Neural cell (in vitro differentiated cells): ENCODE results near the gene GAGE12J. TPM values are rescaled to one million over a fixed set of nuclear protein-coding genes. Genes with fewer than 3 reads are reported as not detected.

ENCODE experiments used
- H2AFZ ChIP-seq: fragments of 200-600, 300-800 bp; sonication (generic), shearing (Covaris generic); 2 replicates; pipeline ENCODE4 v1.6.0; 2014; ENCODE audit warnings: low read depth, mild to moderate bottlenecking, antibody characterized with exemption, low read length, moderate library complexity
- H3F3A ChIP-seq: fragments of 200-600 bp; shearing (Covaris generic); 2 replicates; pipeline ENCODE4 v1.6.1; 2016; ENCODE audit warnings: mild to moderate bottlenecking, moderate library complexity, mixed read lengths, antibody characterized with exemption, low read length; ENCODE audit not compliant: insufficient read depth, poor library complexity, severe bottlenecking
- H3K27ac ChIP-seq: fragments of 200-600, 300-800 bp; sonication (generic), shearing (Covaris generic); 2 replicates; pipeline ENCODE4 v1.5.1; 2014; ENCODE audit warnings: mild to moderate bottlenecking, low read length, moderate library complexity
- H3K27me3 ChIP-seq: fragments of 300-800, 200-600 bp; sonication (generic), shearing (Covaris generic); 2 replicates; pipeline ENCODE4 v1.6.0; 2014; ENCODE audit warnings: mild to moderate bottlenecking, low read depth, low read length, moderate library complexity; ENCODE audit not compliant: insufficient read depth
- H3K36me3 ChIP-seq: fragments of 300-800, 200-600 bp; sonication (generic), shearing (Covaris generic); 2 replicates; pipeline ENCODE4 v1.5.1; 2014; ENCODE audit warnings: mild to moderate bottlenecking, antibody characterized with exemption, low read length, moderate library complexity; ENCODE audit not compliant: insufficient read depth
- H3K4me2 ChIP-seq: fragments of 300-800, 200-600 bp; sonication (generic), shearing (Covaris generic); 2 replicates; pipeline ENCODE4 v1.6.0; 2014; ENCODE audit warnings: mild to moderate bottlenecking, low read length
- H3K4me3 ChIP-seq: fragments of 300-800, 200-600 bp; sonication (generic), shearing (Covaris generic); 2 replicates; pipeline ENCODE4 v1.5.1; 2014; ENCODE audit warnings: mild to moderate bottlenecking, low read length, moderate library complexity
- H3K79me2 ChIP-seq: fragments of 200-600 bp; shearing (Covaris generic); replicated peaks from 2 replicates; pipeline ENCODE4 v1.6.0; 2014; ENCODE audit warnings: mild to moderate bottlenecking, low read length, moderate library complexity; ENCODE audit not compliant: insufficient read depth
- H3K9ac ChIP-seq: fragments of 300-800, 200-600 bp; sonication (generic), shearing (Covaris generic); 2 replicates; pipeline ENCODE4 v1.6.1; 2016; ENCODE audit warnings: mild to moderate bottlenecking, low read length, mixed read lengths
- H3K9me2 ChIP-seq: fragments of 200-600 bp; shearing (Covaris generic); 2 replicates; pipeline ENCODE4 v1.6.1; 2016; ENCODE audit warnings: mild to moderate bottlenecking, low read length, mixed read lengths; ENCODE audit not compliant: insufficient read depth
- H3K9me3 ChIP-seq: fragments of 200-600, 300-800 bp; sonication (generic), shearing (Covaris generic); 2 replicates; pipeline ENCODE4 v1.6.1; 2016; ENCODE audit warnings: mild to moderate bottlenecking, mixed run types, low read length, moderate library complexity, mixed read lengths
- H4K20me1 ChIP-seq: fragments of 200-600 bp; shearing (Covaris generic); 2 replicates; pipeline ENCODE4 v1.6.1; 2016; ENCODE audit warnings: mild to moderate bottlenecking, mixed run types; ENCODE audit not compliant: insufficient read depth
- CTCF ChIP-seq: fragments of 450-650 bp; IDR thresholded peaks from 2 replicates; pipeline ENCODE4 v1.5.1; 2014; ENCODE audit warnings: antibody characterized with exemption, mild to moderate bottlenecking, moderate library complexity; ENCODE audit not compliant: poor library complexity, severe bottlenecking
- EP300 ChIP-seq: fragments of 450-650 bp; conservative IDR thresholded peaks from 2 replicates; pipeline ENCODE4 v1.6.1; 2014; ENCODE audit warnings: antibody characterized with exemption, mild to moderate bottlenecking, moderate library complexity; ENCODE audit not compliant: poor library complexity, severe bottlenecking
- EZH2 ChIP-seq: fragments of 200-600, 300-800 bp; shearing (Covaris generic), sonication (generic); IDR thresholded peaks from 2 replicates; pipeline ENCODE4 v1.6.1; 2014; ENCODE audit warnings: antibody characterized with exemption, low read length, borderline replicate concordance, mild to moderate bottlenecking; ENCODE audit not compliant: insufficient read depth, poor library complexity, severe bottlenecking
- MXI1 ChIP-seq: fragments of 450-650 bp; conservative IDR thresholded peaks from 2 replicates; pipeline ENCODE4 v1.6.1; 2014; ENCODE audit warnings: antibody characterized with exemption, mild to moderate bottlenecking; ENCODE audit not compliant: poor library complexity, severe bottlenecking
- POLR2AphosphoS5 ChIP-seq: IDR thresholded peaks from 2 replicates; pipeline ENCODE4 v1.6.1; 2012
- RAD21 ChIP-seq: fragments of 450-650 bp; conservative IDR thresholded peaks from 2 replicates; pipeline ENCODE4 v1.6.1; 2014; ENCODE audit warnings: antibody characterized with exemption, mild to moderate bottlenecking, moderate library complexity
- REST ChIP-seq: IDR thresholded peaks from 2 replicates; pipeline ENCODE4 v1.6.1; 2012; ENCODE audit warnings: borderline replicate concordance
- SMC3 ChIP-seq: fragments of 450-650 bp; conservative IDR thresholded peaks from 2 replicates; pipeline ENCODE4 v1.6.1; 2014; ENCODE audit warnings: antibody characterized with exemption, mild to moderate bottlenecking, moderate library complexity; ENCODE audit not compliant: poor library complexity
- TAF1 ChIP-seq: IDR thresholded peaks from 2 replicates; pipeline ENCODE4 v1.6.1; 2012; ENCODE audit warnings: low read depth
- polyA plus RNA-seq: library from polyadenylated mRNA; depleted of rRNA; stranded (reverse); fragments of >200 nt; gene quantifications from 2 replicates; pipeline ENCODE4 v1.2.3, GENCODE V29; 2014

The GAGE12J gene
- polyA plus RNA-seq, 1 donor from 2014 or later: not detected

DNA sequence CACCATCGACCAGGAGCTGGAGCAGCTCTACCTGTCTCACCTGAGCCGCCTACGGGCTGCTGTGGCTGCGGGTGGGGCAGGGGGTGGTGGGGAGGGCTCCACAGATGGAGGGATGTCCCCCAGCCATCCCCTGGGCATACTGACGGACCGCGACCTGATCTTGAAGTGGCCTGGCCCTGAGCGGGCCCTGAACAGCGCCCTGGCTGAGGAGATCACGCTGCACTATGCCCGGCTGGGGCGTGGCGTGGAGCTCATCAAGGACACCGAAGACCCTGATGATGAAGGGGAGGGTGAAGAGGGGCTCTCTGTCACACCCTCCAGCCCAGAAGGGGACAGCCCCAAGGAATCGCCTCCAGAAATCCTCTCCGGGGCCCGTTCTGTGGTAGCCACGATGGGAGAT is 35.7 kb upstream of the GAGE12J start:
- Histone ChIP-seq H3K9ac (no peak overlapping the region), H3K79me2 (no peaks in the 10 kb centered on the region), H4K20me1 (no peaks in the 10 kb centered on the region), H3K9me2 (no peaks in the 10 kb centered on the region), H3K27me3 (no peaks in the 10 kb centered on the region), H3F3A (no peaks in the 10 kb centered on the region), H3K4me2 (no peak overlapping the region), H3K9me3 (no peaks in the 10 kb centered on the region), H3K36me3 (no peaks in the 10 kb centered on the region), H2AFZ (no peak overlapping the region), H3K4me3 (no peak overlapping the region), H3K27ac (no peak overlapping the region)
- no peak for TF ChIP-seq EP300
- no peak for TF ChIP-seq MXI1
- TF ChIP-seq RAD21: no peak
- TF ChIP-seq POLR2AphosphoS5: no peak
- no peak for TF ChIP-seq EZH2
- TF ChIP-seq TAF1: no peak
- no peak for TF ChIP-seq SMC3
- TF ChIP-seq CTCF: no peak
- no peak for TF ChIP-seq REST

DNA sequence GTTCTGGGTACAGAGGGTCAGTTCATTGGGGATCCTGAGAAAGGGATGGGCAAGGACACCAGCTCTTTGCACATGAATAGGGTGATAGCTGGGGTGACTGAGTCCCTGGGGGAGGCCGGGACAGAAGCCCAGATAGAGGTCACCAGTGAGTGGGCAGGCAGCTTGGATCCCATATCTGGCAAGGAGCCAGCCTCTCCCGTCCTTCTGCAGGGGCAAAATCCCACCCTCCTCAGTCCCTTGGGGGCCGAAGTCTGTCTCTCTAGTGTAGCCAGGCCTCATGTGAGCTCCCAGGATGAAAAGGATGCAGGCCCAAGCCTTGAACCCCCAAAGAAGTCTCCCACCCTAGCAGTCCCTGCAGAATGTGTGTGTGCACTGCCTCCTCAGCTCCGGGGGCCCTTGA is 35.3 kb upstream of the GAGE12J start:
- H3F3A ChIP-seq: no peaks in the 10 kb centered on the region
- no peaks in the 10 kb centered on the region for H3K36me3 ChIP-seq
- no peaks in the 10 kb centered on the region for H3K27me3 ChIP-seq
- no peaks in the 10 kb centered on the region for H3K9me2 ChIP-seq
- H3K4me2 ChIP-seq: no peak overlapping the region
- H3K4me3 ChIP-seq: no peak overlapping the region
- H3K9ac ChIP-seq: no peak overlapping the region
- no peak overlapping the region for H3K27ac ChIP-seq
- TF ChIP-seq RAD21 (no peak), TAF1 (no peak), REST (no peak), CTCF (no peak), EP300 (no peak), MXI1 (no peak), EZH2 (no peak), SMC3 (no peak), POLR2AphosphoS5 (no peak)
- no peaks in the 10 kb centered on the region for H3K9me3 ChIP-seq
- H4K20me1 ChIP-seq: no peaks in the 10 kb centered on the region
- no peaks in the 10 kb centered on the region for H3K79me2 ChIP-seq
- no peak overlapping the region for H2AFZ ChIP-seq
